GM12801 (cell line): ENCODE results near the gene BAX.

ENCODE experiments used
- CTCF ChIP-seq: IDR thresholded peaks from one replicate; pipeline ENCODE4 v1.5.1; 2011; ENCODE audit warnings: control low read depth; ENCODE audit not compliant: insufficient read length; ENCODE audit errors: extremely low read depth

Gene BAX

DNA sequence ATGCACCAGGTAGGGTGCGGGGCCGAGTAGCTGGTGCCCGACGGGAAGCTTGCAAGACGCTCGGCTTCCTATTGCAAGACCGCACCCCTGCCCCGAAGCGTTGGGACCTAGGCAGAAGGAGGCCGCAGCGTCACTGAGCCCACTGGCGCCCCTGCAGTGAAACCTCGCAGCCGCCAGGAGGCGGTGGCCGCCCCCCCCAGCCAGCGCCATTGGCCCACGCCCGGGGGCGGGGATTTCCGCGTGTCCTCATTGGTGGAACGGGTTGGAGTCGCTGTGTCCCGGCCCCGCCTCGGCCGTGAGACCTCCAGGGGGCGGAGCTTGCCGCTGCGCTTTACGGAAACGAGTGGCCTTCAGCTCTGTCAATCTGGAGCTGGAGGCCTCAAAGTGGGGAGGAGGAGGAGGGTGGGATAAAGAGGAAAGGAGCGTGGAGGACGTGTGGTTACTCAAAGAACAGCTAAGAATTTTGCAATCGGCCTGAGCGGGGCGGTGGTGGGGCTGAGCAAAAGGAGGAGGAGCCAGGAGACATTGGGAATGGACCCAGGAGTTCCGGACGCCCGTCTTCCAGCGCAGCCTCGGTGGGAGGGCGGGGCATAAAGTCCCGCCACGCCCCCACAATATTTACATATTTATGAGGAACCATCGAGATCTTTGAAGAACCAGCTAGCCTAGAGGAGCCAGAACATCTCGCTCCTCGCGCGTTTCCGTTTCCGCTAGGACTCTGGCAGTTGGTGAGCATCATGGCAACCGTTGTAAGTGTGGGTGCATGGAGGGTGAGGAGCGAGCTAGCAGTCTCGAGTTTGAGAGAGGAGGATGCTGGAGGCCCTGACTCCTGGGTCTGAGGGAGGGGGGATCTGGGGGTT is 38.7 kb downstream of the BAX start, which contains the start of the genes GYS1 and RUVBL2:
GYS1 (minus strand) TSS at position 135 of the 860 bp plus-strand sequence. CDS start 197 bp downstream, outside the sequence.
RUVBL2 (plus strand) TSS at position 713 of the 860 bp plus-strand sequence; CDS start at position 738, 25 bp downstream.
- TF ChIP-seq CTCF: no peak

DNA sequence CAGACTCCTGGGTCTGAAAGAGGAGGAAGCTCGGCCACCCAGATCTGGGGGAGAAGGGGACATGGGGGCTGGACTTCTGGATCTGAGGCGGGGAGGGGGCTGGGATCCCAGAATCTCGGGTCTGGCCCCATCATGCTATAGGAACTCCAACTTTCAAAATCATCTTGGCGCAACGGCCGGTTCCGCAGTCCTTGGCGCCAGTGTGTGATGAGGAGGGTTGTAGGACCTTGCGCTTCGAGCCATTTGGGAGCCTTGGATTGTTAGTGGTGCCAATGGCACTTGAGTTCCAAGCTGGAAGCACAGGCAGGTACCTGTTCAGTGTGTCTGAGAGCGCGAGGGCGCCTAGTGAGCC is 39.3 kb downstream of the BAX start:
- no peak for TF ChIP-seq CTCF

- TF ChIP-seq CTCF: no peak
These were observed 43.3 kb downstream of the BAX start for GRCh38 chr19:48997972-48998371.

GRCh38 chr19:48999481-49000325 is 45.0 kb downstream of the BAX start:
- no peak for TF ChIP-seq CTCF

- no peak for TF ChIP-seq CTCF
These were observed 49.5 kb downstream of the BAX start for GRCh38 chr19:49004133-49004532.

GRCh38 chr19:49004964-49005614 is 50.4 kb downstream of the BAX start:
- no peak for TF ChIP-seq CTCF

DNA sequence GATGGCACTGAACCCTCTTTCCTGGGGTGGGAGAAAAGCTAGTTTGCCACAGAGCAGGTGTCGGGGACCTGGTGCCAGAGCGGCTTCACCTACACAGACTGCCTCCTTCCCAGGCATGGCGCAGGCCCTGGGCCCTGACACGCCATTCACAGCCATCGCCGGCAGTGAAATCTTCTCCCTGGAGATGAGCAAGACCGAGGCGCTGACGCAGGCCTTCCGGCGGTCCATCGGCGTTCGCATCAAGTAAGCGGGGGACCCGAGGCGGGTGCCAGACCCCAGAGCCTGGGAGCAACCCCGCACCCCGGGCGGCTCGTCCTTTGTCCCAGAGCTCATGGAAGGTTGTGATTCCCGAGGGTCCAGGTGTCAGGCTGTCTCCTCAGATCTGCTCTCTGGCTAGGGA is 52.2 kb downstream of the BAX start:
- TF ChIP-seq CTCF: no peak
